GM23248 (cell line): ENCODE measurements around the gene OR8B2.

Experiments
- EZH2 ChIP-seq: fragments of 200-600 bp; sonication (generic); IDR thresholded peaks from 2 replicates; pipeline ENCODE4 v1.6.1; 2018; ENCODE audit warnings: antibody characterized with exemption, mild to moderate bottlenecking; ENCODE audit not compliant: insufficient read depth, poor library complexity, severe bottlenecking
- EZH2phosphoT487 ChIP-seq: fragments of 200-600 bp; sonication (generic); IDR thresholded peaks from 2 replicates; pipeline ENCODE4 v1.6.1; 2018; ENCODE audit warnings: antibody characterized with exemption, moderate library complexity, mild to moderate bottlenecking, low read depth; ENCODE audit not compliant: insufficient read depth

GRCh38 chr11:124394408-124394807, 10.1 kb upstream of the OR8B2 start:
- no peak for TF ChIP-seq EZH2
- TF ChIP-seq EZH2phosphoT487, result no peak
